K562 (cell line): ENCODE measurements around the gene ARHGDIB. TPM values are rescaled to one million over a fixed set of nuclear protein-coding genes. Genes with fewer than 3 reads are reported as not detected.

ENCODE experiments used
- ATAC-seq: fragments of 200-7000 bp; cut with Tn5 transposase; 3 replicates; pipeline ENCODE4 v1.9.1; 2020; ENCODE audit warnings: moderate library complexity
- BruUV-seq: library from RNA; stranded (reverse); fragments of 400-500 nt; replicated peaks from 2 replicates; lab custom pipeline; 2021; lab: Mats Ljungman, UMichigan
- CTCF ChIA-PET: fragments of 300-600 bp; formaldehyde crosslinking; extraction: SDS; loops from one replicate; lab custom pipeline; 2021; ENCODE audit warnings: low intra/inter-chr PET ratio; lab: Yijun Ruan, JAX
- POLR2A ChIA-PET: fragments of 300-600, 350-650 bp; sonication (Branson Sonifier 250); formaldehyde crosslinking; extraction: SDS; loops from one replicate; lab custom pipeline; 2021; ENCODE audit warnings: antibody characterized with exemption, inconsistent platforms; lab: Yijun Ruan, JAX
- DNase-seq, 4 experiments: peaks; one replicate each; pipeline versions ENCODE4 v3.0.0 to v3.0.0-alpha.2; 2011 to 2018; ENCODE audit warnings: low spot score in 3 of 4, mixed read lengths in 3 of 4; ENCODE audit errors: extremely low read depth in 1 of 4
- FAIRE-seq: peaks from 2 replicates; lab custom pipeline; 2011; peaks lifted over from hg19 to GRCh38; lab: Jason Lieb, UNC
- H2AFZ ChIP-seq: 2 replicates; pipeline ENCODE4 v1.6.0; 2011; ENCODE audit warnings: low read depth, low read length, control low read depth, inconsistent platforms
- H3K27ac ChIP-seq: fragments of 200-600 bp; 3 replicates; pipeline ENCODE4 v1.8.0; 2011; ENCODE audit warnings: low read depth, mild to moderate bottlenecking, control low read depth, inconsistent platforms, low read length, moderate library complexity, mixed read lengths; ENCODE audit errors: extremely low read depth
- H3K27me3 ChIP-seq, 2 experiments: fragments of 300-600 bp in 1 of 2; 2 replicates in 1 of 2; 3 replicates in 1 of 2; pipeline versions ENCODE4 v1.6.0 to v1.8.0; 2011; ENCODE audit warnings: inconsistent platforms in 2 of 2, low read length in 2 of 2, mild to moderate bottlenecking in 1 of 2, mixed read lengths in 1 of 2, moderate library complexity in 1 of 2; ENCODE audit not compliant: control insufficient read depth in 2 of 2, insufficient read depth in 2 of 2
- H3K36me3 ChIP-seq: fragments of 300-600 bp; 3 replicates; pipeline ENCODE4 v1.8.0; 2011; ENCODE audit warnings: mild to moderate bottlenecking, low read length, inconsistent platforms; ENCODE audit not compliant: control insufficient read depth, insufficient read depth
- H3K4me1 ChIP-seq, 2 experiments: fragments of 200-600 bp in 1 of 2; replicated peaks in 1 of 2; 2 replicates in 1 of 2; 3 replicates in 1 of 2; pipeline versions ENCODE4 v1.5.1 to v1.8.0; 2011; ENCODE audit warnings: inconsistent platforms in 2 of 2, low read length in 2 of 2, mild to moderate bottlenecking in 1 of 2, mixed read lengths in 1 of 2, moderate library complexity in 1 of 2; ENCODE audit not compliant: control insufficient read depth in 2 of 2, insufficient read depth in 2 of 2
- H3K4me2 ChIP-seq: 2 replicates; pipeline ENCODE4 v1.6.1; 2011; ENCODE audit warnings: low read length, control low read depth, inconsistent platforms, mixed read lengths; ENCODE audit not compliant: insufficient read depth
- H3K4me3 ChIP-seq: fragments of 200-600 bp; sonication (generic), shearing (Covaris generic); 2 replicates; pipeline ENCODE4 v1.5.1; 2016; ENCODE audit warnings: control low read depth, inconsistent platforms
- H3K79me2 ChIP-seq: fragments of 200-600 bp; 3 replicates; pipeline ENCODE4 v1.8.0; 2011; ENCODE audit warnings: low read length, inconsistent platforms; ENCODE audit not compliant: control insufficient read depth, insufficient read depth
- H3K9ac ChIP-seq, 2 experiments: 2 replicates each; pipeline versions ENCODE4 v1.6.0 to v1.6.1; 2011; ENCODE audit warnings: low read depth in 2 of 2, low read length in 2 of 2, control low read depth in 1 of 2, inconsistent platforms in 1 of 2, mild to moderate bottlenecking in 1 of 2, mixed read lengths in 1 of 2; ENCODE audit not compliant: insufficient read depth in 1 of 2
- H3K9me1 ChIP-seq: one replicate; pipeline ENCODE4 v1.6.0; 2011; ENCODE audit warnings: inconsistent platforms, mild to moderate bottlenecking, low read length, moderate library complexity; ENCODE audit not compliant: control insufficient read depth, insufficient read depth
- H3K9me3 ChIP-seq: replicated peaks from 2 replicates; pipeline ENCODE4 v1.5.1; 2011; ENCODE audit warnings: low read depth, low read length, inconsistent platforms; ENCODE audit not compliant: control insufficient read depth, insufficient read depth
- H4K20me1 ChIP-seq: replicated peaks from 2 replicates; pipeline ENCODE4 v1.6.1; 2011; ENCODE audit warnings: low read length, inconsistent platforms, mixed read lengths; ENCODE audit not compliant: control insufficient read depth, insufficient read depth
- KDM1A ChIP-seq, 2 experiments: fragments of 450-650 bp; IDR thresholded peaks; 2 replicates each; pipeline ENCODE4 v1.6.1; 2016; ENCODE audit warnings: mild to moderate bottlenecking in 2 of 2
- MAFG ChIP-seq: fragments of 450-650 bp; conservative IDR thresholded peaks from 2 replicates; pipeline ENCODE4 v1.6.1; 2016; ENCODE audit warnings: missing genetic modification characterization, missing compliant biosample characterization
- NEUROD1 ChIP-seq: fragments of 150-350 bp; IDR thresholded peaks from 2 replicates; pipeline ENCODE4 v1.6.1; 2014; ENCODE audit warnings: borderline replicate concordance, low read length, low read depth; ENCODE audit not compliant: partially characterized antibody
- RBM14 ChIP-seq: fragments of 200-400 bp; formaldehyde crosslinking; IDR thresholded peaks from 2 replicates; pipeline ENCODE4 v1.6.1; 2018; ENCODE audit warnings: low read depth, mild to moderate bottlenecking, low read length, moderate library complexity, borderline replicate concordance; ENCODE audit not compliant: insufficient read depth
- ZNF175 ChIP-seq: fragments of 200-800 bp; sonication (Bioruptor generic); IDR thresholded peaks from 2 replicates; pipeline ENCODE4 v1.6.1; 2016; ENCODE audit warnings: low read depth, mild to moderate bottlenecking, missing genetic modification characterization, missing compliant biosample characterization
- ZNF232 ChIP-seq: sonication (generic); formaldehyde crosslinking; IDR thresholded peaks from 2 replicates; pipeline ENCODE4 v1.8.0; 2022; ENCODE audit warnings: mild to moderate bottlenecking, missing genetic modification reagents
- WGBS: fragments of 100-300 bp; shearing (Covaris generic); methylation state at CpG from one replicate; pipeline ENCODE4 v1.1.6; 2016; ENCODE audit warnings: low coverage, mixed read lengths; ENCODE audit not compliant: insufficient coverage; ENCODE audit errors: missing lambda C conversion rate; 5-methylcytosine and 5-hydroxymethylcytosine counted together
- in situ Hi-C: fragments of 300-500 bp; cut with MboI; formaldehyde crosslinking; loops from 4 replicates; pipeline ENCODE4 v1.15.0; 2018; ENCODE audit warnings: inconsistent platforms, mixed read lengths
- intact Hi-C: fragments of 100-400 bp; cut with micrococcal nuclease; formaldehyde crosslinking; loops from 2 replicates; pipeline ENCODE4 v1.14.2; 2022
- polyA plus RNA-seq, 8 experiments: library from polyadenylated mRNA; depleted of rRNA in 4 of 8; stranded (reverse) in 5 of 8; unstranded in 3 of 8; fragments of >200 nt; fragmentation: Nextera tagmentation in 2 of 8; fragmentation: Illumina TruSeq in 1 of 8; extraction: Ambion mirVana in 2 of 8; extraction: Trizol in 1 of 8; gene quantifications; 2 replicates each; pipeline versions ENCODE4 v1.2.1 to v1.2.3, GENCODE V29; 2011 to 2014; ENCODE audit warnings: inconsistent platforms in 1 of 8, missing spikeins in 1 of 8
- total RNA-seq, 7 experiments: library from RNA; depleted of rRNA in 6 of 7; stranded (reverse); fragments of >200 nt in 6 of 7; fragmentation: Illumina TruSeq in 2 of 7; extraction: Trizol in 2 of 7; gene quantifications; 2 replicates each; pipeline versions ENCODE4 v1.2.1 to v1.2.3, GENCODE V29; 2011 to 2021; ENCODE audit warnings: low replicate concordance in 1 of 7
- TF ChIP-seq, protein P1 (sequence below): fragments of 450-650 bp; formaldehyde crosslinking; IDR thresholded peaks from 2 replicates; pipeline ENCODE4 v1.4.0; 2020; ENCODE audit warnings: mild to moderate bottlenecking, moderate library complexity
- TF ChIP-seq, protein P2 (sequence below): sonication (generic); formaldehyde crosslinking; IDR thresholded peaks from 2 replicates; pipeline ENCODE4 v1.8.1; 2023; ENCODE audit warnings: mild to moderate bottlenecking, missing genetic modification reagents
- TF ChIP-seq, protein P3 (sequence below), 2 experiments: fragments of 450-650 bp; IDR thresholded peaks; 2 replicates each; pipeline ENCODE4 v1.6.1; 2018; ENCODE audit warnings: mild to moderate bottlenecking in 2 of 2, low read depth in 1 of 2; ENCODE audit not compliant: partially characterized antibody in 2 of 2

ARHGDIB gene
- total and polyA plus RNA-seq, 9 of the 15 experiments (the other 6 are each of a cell fraction or from before 2014, with no cell fraction given): 9.5 to 204 (median 116) TPM

- no peak overlapping the region for H3K27ac ChIP-seq
- no peaks in the 10 kb centered on the region for H3K9me1 ChIP-seq
- CTCF ChIA-PET: no interaction called here
- no peak overlapping the region for H3K4me2 ChIP-seq
- H3K27me3 ChIP-seq: 0 out of 5 replicates have a peak, but pooled peaks cover 0 to 3% of the 10 kb centered on the region in 2 experiments
- POLR2A ChIA-PET: no interaction called here
- DNase-seq (no peak), FAIRE-seq (no peak), ATAC-seq (no peak)
- in situ Hi-C loops: no loop called here
- H3K9ac ChIP-seq: no peak overlapping the region
- H3K4me1 ChIP-seq: no peaks in the 10 kb centered on the region
- no peak for TF ChIP-seq MAFG
- no peaks in the 10 kb centered on the region for H3K36me3 ChIP-seq
- no TSS peak for BruUV-seq
- H3K79me2 ChIP-seq: no peaks in the 10 kb centered on the region
- H3K4me3 ChIP-seq: no peak overlapping the region
- intact Hi-C loops: no loop called here
- H2AFZ ChIP-seq: no peak overlapping the region
- WGBS: 8% methylated on average over 3 of the region's 3 CpGs
- no peaks in the 10 kb centered on the region for H4K20me1 ChIP-seq
- H3K9me3 ChIP-seq: no peaks in the 10 kb centered on the region
Observed at GRCh38 chr12:14976658-14977057, 15.3 kb upstream of the ARHGDIB start.

DNA sequence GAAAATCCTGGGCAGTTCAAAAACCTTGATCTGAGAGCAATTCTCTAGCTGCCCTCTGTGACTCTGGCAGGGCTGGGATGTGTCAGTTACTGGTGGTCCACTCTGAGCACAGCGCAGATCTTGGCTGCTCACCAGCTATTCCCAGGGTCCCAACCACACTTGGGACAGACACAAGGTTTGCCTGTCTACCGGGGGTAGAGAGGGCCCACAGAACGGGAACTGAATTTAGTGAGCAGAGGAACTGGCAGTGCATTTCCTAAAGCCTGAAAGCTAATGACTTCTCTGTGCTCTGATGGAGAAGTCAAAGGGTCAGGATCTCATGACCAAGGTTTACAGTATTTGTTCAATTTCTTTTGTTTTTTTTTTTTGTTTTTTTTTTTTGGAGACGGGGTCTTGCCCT lies 14.1 kb upstream of the ARHGDIB start:
- H3K4me2 ChIP-seq: no peak overlapping the region
- H3K79me2 ChIP-seq: no peaks in the 10 kb centered on the region
- 8% methylated on average over 2 of the region's 4 CpGs for WGBS
- intact Hi-C loops (no loop called here), in situ Hi-C loops (no loop called here)
- ATAC-seq (no peak), FAIRE-seq (no peak), DNase-seq (no peak)
- no peak overlapping the region for H3K27ac ChIP-seq
- no peaks in the 10 kb centered on the region for H3K27me3 ChIP-seq
- ChIA-PET CTCF (no interaction called here), POLR2A (no interaction called here)
- H3K9me1 ChIP-seq: no peaks in the 10 kb centered on the region
- no peaks in the 10 kb centered on the region for H4K20me1 ChIP-seq
- no TSS peak for BruUV-seq
- no peak overlapping the region for H2AFZ ChIP-seq
- H3K9me3 ChIP-seq: no peaks in the 10 kb centered on the region
- H3K4me1 ChIP-seq: peaks cover 0 to under 1% of the 10 kb centered on the region in 2 experiments; a peak in 1 of 5 replicates
- no peak overlapping the region for H3K9ac ChIP-seq
- H3K4me3 ChIP-seq: no peak overlapping the region
- H3K36me3 ChIP-seq: no peaks in the 10 kb centered on the region
- TF ChIP-seq ZNF175 (CRISPR knock-in tag) (no peak), RBM14 (no peak), NEUROD1 (no peak), KDM1A (IDR thresholded peaks at IDR 0.05) (no peak), ZNF232 (CRISPR knock-in tag) (no peak)
- TF ChIP-seq, protein P1, sequence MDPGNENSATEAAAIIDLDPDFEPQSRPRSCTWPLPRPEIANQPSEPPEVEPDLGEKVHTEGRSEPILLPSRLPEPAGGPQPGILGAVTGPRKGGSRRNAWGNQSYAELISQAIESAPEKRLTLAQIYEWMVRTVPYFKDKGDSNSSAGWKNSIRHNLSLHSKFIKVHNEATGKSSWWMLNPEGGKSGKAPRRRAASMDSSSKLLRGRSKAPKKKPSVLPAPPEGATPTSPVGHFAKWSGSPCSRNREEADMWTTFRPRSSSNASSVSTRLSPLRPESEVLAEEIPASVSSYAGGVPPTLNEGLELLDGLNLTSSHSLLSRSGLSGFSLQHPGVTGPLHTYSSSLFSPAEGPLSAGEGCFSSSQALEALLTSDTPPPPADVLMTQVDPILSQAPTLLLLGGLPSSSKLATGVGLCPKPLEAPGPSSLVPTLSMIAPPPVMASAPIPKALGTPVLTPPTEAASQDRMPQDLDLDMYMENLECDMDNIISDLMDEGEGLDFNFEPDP (CRISPR knock-in tag): no peak
- TF ChIP-seq, protein P2, sequence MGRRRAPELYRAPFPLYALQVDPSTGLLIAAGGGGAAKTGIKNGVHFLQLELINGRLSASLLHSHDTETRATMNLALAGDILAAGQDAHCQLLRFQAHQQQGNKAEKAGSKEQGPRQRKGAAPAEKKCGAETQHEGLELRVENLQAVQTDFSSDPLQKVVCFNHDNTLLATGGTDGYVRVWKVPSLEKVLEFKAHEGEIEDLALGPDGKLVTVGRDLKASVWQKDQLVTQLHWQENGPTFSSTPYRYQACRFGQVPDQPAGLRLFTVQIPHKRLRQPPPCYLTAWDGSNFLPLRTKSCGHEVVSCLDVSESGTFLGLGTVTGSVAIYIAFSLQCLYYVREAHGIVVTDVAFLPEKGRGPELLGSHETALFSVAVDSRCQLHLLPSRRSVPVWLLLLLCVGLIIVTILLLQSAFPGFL: no peak
- TF ChIP-seq, protein P3, sequence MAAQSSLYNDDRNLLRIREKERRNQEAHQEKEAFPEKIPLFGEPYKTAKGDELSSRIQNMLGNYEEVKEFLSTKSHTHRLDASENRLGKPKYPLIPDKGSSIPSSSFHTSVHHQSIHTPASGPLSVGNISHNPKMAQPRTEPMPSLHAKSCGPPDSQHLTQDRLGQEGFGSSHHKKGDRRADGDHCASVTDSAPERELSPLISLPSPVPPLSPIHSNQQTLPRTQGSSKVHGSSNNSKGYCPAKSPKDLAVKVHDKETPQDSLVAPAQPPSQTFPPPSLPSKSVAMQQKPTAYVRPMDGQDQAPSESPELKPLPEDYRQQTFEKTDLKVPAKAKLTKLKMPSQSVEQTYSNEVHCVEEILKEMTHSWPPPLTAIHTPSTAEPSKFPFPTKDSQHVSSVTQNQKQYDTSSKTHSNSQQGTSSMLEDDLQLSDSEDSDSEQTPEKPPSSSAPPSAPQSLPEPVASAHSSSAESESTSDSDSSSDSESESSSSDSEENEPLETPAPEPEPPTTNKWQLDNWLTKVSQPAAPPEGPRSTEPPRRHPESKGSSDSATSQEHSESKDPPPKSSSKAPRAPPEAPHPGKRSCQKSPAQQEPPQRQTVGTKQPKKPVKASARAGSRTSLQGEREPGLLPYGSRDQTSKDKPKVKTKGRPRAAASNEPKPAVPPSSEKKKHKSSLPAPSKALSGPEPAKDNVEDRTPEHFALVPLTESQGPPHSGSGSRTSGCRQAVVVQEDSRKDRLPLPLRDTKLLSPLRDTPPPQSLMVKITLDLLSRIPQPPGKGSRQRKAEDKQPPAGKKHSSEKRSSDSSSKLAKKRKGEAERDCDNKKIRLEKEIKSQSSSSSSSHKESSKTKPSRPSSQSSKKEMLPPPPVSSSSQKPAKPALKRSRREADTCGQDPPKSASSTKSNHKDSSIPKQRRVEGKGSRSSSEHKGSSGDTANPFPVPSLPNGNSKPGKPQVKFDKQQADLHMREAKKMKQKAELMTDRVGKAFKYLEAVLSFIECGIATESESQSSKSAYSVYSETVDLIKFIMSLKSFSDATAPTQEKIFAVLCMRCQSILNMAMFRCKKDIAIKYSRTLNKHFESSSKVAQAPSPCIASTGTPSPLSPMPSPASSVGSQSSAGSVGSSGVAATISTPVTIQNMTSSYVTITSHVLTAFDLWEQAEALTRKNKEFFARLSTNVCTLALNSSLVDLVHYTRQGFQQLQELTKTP (IDR thresholded peaks at IDR 0.05; ENCODE audit: low read depth in 1 of 2, partially characterized antibody in 2 of 2): no peak
